KMS-11 (cell line): ENCODE data around the gene PAQR5.

Experiments used
- H2AFZ ChIP-seq: fragments of 200-600 bp; sonication (generic); 2 replicates; pipeline ENCODE4 v1.6.1; 2016; ENCODE audit warnings: antibody characterized with exemption, mixed run types, low read depth
- H3K27ac ChIP-seq: fragments of 200-600 bp; sonication (generic); 2 replicates; pipeline ENCODE4 v1.6.1; 2016; ENCODE audit warnings: mild to moderate bottlenecking, mixed run types
- H3K27me3 ChIP-seq: fragments of 200-600 bp; sonication (generic); 2 replicates; pipeline ENCODE4 v1.6.1; 2017; ENCODE audit warnings: mild to moderate bottlenecking, low read depth, mixed run types, moderate library complexity; ENCODE audit not compliant: insufficient read depth
- H3K36me3 ChIP-seq: fragments of 200-600 bp; sonication (generic); 2 replicates; pipeline ENCODE4 v1.6.1; 2017; ENCODE audit warnings: mild to moderate bottlenecking, mixed run types; ENCODE audit not compliant: insufficient read depth
- H3K4me1 ChIP-seq: fragments of 200-600 bp; sonication (generic); 2 replicates; pipeline ENCODE4 v1.6.1; 2016; ENCODE audit warnings: mild to moderate bottlenecking, low read depth, mixed run types; ENCODE audit not compliant: poor library complexity, severe bottlenecking
- H3K4me2 ChIP-seq: fragments of 200-600 bp; sonication (generic); 2 replicates; pipeline ENCODE4 v1.7.0; 2016; ENCODE audit warnings: mild to moderate bottlenecking, mixed run types
- H3K4me3 ChIP-seq: fragments of 200-600 bp; sonication (generic); IDR thresholded peaks from 2 replicates; pipeline ENCODE4 v1.6.1; 2017; ENCODE audit warnings: low read depth, low read length, mixed read lengths; ENCODE audit not compliant: insufficient read depth
- H3K79me2 ChIP-seq: fragments of 200-600 bp; sonication (generic); 2 replicates; pipeline ENCODE4 v1.6.1; 2016; ENCODE audit warnings: low read depth, mixed run types; ENCODE audit not compliant: insufficient read depth
- H3K9ac ChIP-seq: fragments of 200-600 bp; sonication (generic); 2 replicates; pipeline ENCODE4 v1.6.1; 2016; ENCODE audit warnings: mild to moderate bottlenecking, mixed run types
- H4K20me1 ChIP-seq: fragments of 200-600 bp; sonication (generic); 2 replicates; pipeline ENCODE4 v1.6.1; 2016; ENCODE audit warnings: mild to moderate bottlenecking, mixed run types; ENCODE audit not compliant: insufficient read depth
- TF ChIP-seq, protein P1 (sequence below): fragments of 200-600 bp; sonication (generic); conservative IDR thresholded peaks from 2 replicates; pipeline ENCODE4 v1.6.1; 2017; ENCODE audit warnings: low read depth, mild to moderate bottlenecking, antibody characterized with exemption, low read length, moderate library complexity, mixed read lengths

The PAQR5 gene

DNA sequence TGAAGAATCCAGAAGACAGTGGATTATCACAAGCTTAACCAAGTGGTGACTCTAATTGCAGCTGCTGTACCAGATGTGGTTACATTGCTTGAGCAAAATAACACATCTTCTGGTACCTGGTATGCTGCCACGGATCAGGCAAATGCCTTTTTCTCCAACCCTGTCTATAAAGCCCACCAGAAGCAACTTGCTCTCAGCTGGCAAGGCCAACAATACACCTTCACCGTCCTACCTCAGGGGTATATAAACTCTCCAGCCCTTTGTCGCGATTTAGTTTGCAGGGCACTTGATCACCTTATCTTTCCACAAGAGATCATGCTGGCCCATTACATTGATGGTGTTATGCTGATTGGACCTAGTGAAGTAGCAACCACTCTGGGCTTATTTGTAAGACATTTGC, 52.6 kb downstream of the PAQR5 start:
- no peak overlapping the region for H3K27ac ChIP-seq
- no peaks in the 10 kb centered on the region for H3K4me1 ChIP-seq
- H3K36me3 ChIP-seq: no peaks in the 10 kb centered on the region
- H3K4me3 ChIP-seq: no peak overlapping the region
- H3K4me2 ChIP-seq: no peak overlapping the region
- no peaks in the 10 kb centered on the region for H3K79me2 ChIP-seq
- no peaks in the 10 kb centered on the region for H4K20me1 ChIP-seq
- H3K27me3 ChIP-seq: no peaks in the 10 kb centered on the region
- H3K9ac ChIP-seq: no peak overlapping the region
- H2AFZ ChIP-seq: no peak overlapping the region
- TF ChIP-seq, protein P1, sequence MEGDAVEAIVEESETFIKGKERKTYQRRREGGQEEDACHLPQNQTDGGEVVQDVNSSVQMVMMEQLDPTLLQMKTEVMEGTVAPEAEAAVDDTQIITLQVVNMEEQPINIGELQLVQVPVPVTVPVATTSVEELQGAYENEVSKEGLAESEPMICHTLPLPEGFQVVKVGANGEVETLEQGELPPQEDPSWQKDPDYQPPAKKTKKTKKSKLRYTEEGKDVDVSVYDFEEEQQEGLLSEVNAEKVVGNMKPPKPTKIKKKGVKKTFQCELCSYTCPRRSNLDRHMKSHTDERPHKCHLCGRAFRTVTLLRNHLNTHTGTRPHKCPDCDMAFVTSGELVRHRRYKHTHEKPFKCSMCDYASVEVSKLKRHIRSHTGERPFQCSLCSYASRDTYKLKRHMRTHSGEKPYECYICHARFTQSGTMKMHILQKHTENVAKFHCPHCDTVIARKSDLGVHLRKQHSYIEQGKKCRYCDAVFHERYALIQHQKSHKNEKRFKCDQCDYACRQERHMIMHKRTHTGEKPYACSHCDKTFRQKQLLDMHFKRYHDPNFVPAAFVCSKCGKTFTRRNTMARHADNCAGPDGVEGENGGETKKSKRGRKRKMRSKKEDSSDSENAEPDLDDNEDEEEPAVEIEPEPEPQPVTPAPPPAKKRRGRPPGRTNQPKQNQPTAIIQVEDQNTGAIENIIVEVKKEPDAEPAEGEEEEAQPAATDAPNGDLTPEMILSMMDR: no peak

- H3K27me3 ChIP-seq: no peaks in the 10 kb centered on the region
- H3K27ac ChIP-seq: no peak overlapping the region
- TF ChIP-seq, protein P1: no peak
- no peak overlapping the region for H2AFZ ChIP-seq
- no peaks in the 10 kb centered on the region for H4K20me1 ChIP-seq
- H3K4me2 ChIP-seq: no peak overlapping the region
- H3K79me2 ChIP-seq: no peaks in the 10 kb centered on the region
- no peak overlapping the region for H3K4me3 ChIP-seq
- H3K4me1 ChIP-seq: no peaks in the 10 kb centered on the region
- H3K36me3 ChIP-seq: no peaks in the 10 kb centered on the region
- no peak overlapping the region for H3K9ac ChIP-seq
Measured at GRCh38 chr15:69351884-69352283, 53.2 kb downstream of the PAQR5 start.

GRCh38 chr15:69357773-69358771, 59.4 kb downstream of the PAQR5 start:
- H3K4me1 ChIP-seq: no peaks in the 10 kb centered on the region
- H3K9ac ChIP-seq: no peak overlapping the region
- H3K79me2 ChIP-seq: no peaks in the 10 kb centered on the region
- H3K4me3 ChIP-seq: no peak overlapping the region
- no peaks in the 10 kb centered on the region for H3K36me3 ChIP-seq
- no peak overlapping the region for H3K4me2 ChIP-seq
- TF ChIP-seq, protein P1: no peak
- H3K27me3 ChIP-seq: no peaks in the 10 kb centered on the region
- no peak overlapping the region for H3K27ac ChIP-seq
- H2AFZ ChIP-seq: no peak overlapping the region
- no peaks in the 10 kb centered on the region for H4K20me1 ChIP-seq

DNA sequence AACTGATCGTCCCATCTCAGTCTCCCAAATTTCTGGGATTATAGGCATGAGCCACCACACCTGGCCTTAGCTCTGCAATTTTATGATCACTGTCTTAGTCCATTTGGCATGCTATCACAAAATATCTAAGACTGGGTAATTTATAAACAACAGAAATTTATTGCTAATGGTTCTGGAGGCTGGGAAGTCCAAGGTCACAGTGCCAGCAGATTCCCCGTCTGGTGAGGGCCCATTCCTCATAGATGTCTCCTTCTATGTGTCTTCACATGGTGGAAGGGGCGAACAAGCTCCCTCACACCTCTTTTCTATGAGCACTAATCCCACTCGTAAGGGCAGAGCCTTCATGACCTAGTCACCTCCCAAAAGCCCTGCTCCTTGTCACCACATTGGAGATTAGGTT, 60.1 kb downstream of the PAQR5 start:
- no peak overlapping the region for H3K4me2 ChIP-seq
- TF ChIP-seq, protein P1: no peak

More for the DNA sequence above, 60.1 kb downstream of the PAQR5 start:
- Histone ChIP-seq H3K27me3 (no peaks in the 10 kb centered on the region), H3K36me3 (no peaks in the 10 kb centered on the region), H3K79me2 (no peaks in the 10 kb centered on the region), H3K4me3 (no peak overlapping the region), H3K4me1 (no peaks in the 10 kb centered on the region), H4K20me1 (no peaks in the 10 kb centered on the region), H2AFZ (no peak overlapping the region), H3K27ac (no peak overlapping the region), H3K9ac (no peak overlapping the region)
